Neutrophil (primary cell): ENCODE results near the gene DHX38.

Experiments
- H3K27ac ChIP-seq: fragments of 200-600 bp; sonication (generic); 2 replicates; pipeline ENCODE4 v1.5.1; 2016; ENCODE audit warnings: mild to moderate bottlenecking, moderate library complexity
- H3K27me3 ChIP-seq: fragments of 200-600 bp; sonication (generic); 2 replicates; pipeline ENCODE4 v1.6.0; 2016; ENCODE audit warnings: mild to moderate bottlenecking
- H3K36me3 ChIP-seq: fragments of 200-600 bp; sonication (generic); 2 replicates; pipeline ENCODE4 v1.5.1; 2017
- H3K4me1 ChIP-seq, 2 experiments: fragments of 200-600 bp in 1 of 2; sonication (generic) in 1 of 2; 1 replicate in 1 of 2; 2 replicates in 1 of 2; pipeline versions ENCODE4 v1.5.1 to v1.6.1; 2013 to 2016; ENCODE audit warnings: low read depth in 1 of 2, low read length in 1 of 2, mild to moderate bottlenecking in 1 of 2, moderate library complexity in 1 of 2; ENCODE audit not compliant: control insufficient read depth in 1 of 2, insufficient read depth in 1 of 2
- H3K4me3 ChIP-seq, 2 experiments: fragments of 200-600 bp in 1 of 2; sonication (generic) in 1 of 2; 1 replicate in 1 of 2; 2 replicates in 1 of 2; pipeline ENCODE4 v1.5.1; 2013 to 2016; ENCODE audit warnings: low read depth in 1 of 2, low read length in 1 of 2, mild to moderate bottlenecking in 1 of 2, moderate library complexity in 1 of 2
- H3K9me3 ChIP-seq: fragments of 200-600 bp; sonication (generic); 2 replicates; pipeline ENCODE4 v1.5.1; 2016
- CTCF ChIP-seq: fragments of 200-600 bp; sonication (generic); IDR thresholded peaks from 2 replicates; pipeline ENCODE4 v1.5.1; 2016; ENCODE audit warnings: antibody characterized with exemption

The DHX38 gene

GRCh38 chr16:72101195-72101594 lies 7.5 kb downstream of the DHX38 start:
- no peak overlapping the region for H3K4me3 ChIP-seq
- H3K36me3 ChIP-seq: peaks cover 100% of the 10 kb centered on the region
- no peak overlapping the region for H3K27ac ChIP-seq
- no peaks in the 10 kb centered on the region for H3K4me1 ChIP-seq
- no peaks in the 10 kb centered on the region for H3K27me3 ChIP-seq
- no peak for TF ChIP-seq CTCF
- H3K9me3 ChIP-seq: no peaks in the 10 kb centered on the region

GRCh38 chr16:72104905-72105304 lies 11.3 kb downstream of the DHX38 start:
- Histone ChIP-seq H3K4me1 (no peaks in the 10 kb centered on the region), H3K4me3 (no peak overlapping the region), H3K27ac (no peak overlapping the region), H3K27me3 (no peaks in the 10 kb centered on the region), H3K36me3 (peaks cover 100% of the 10 kb centered on the region), H3K9me3 (no peaks in the 10 kb centered on the region)
- TF ChIP-seq CTCF: no peak

- H3K36me3 ChIP-seq: peaks cover 100% of the 10 kb centered on the region
- no peaks in the 10 kb centered on the region for H3K27me3 ChIP-seq
- no peak for TF ChIP-seq CTCF
- no peaks in the 10 kb centered on the region for H3K4me1 ChIP-seq
- H3K9me3 ChIP-seq: no peaks in the 10 kb centered on the region
- no peak overlapping the region for H3K4me3 ChIP-seq
- H3K27ac ChIP-seq: no peak overlapping the region
These were observed 12.3 kb downstream of the DHX38 start for GRCh38 chr16:72105978-72106377.

GRCh38 chr16:72107371-72107770 lies 13.7 kb downstream of the DHX38 start:
- Histone ChIP-seq H3K4me1 (no peaks in the 10 kb centered on the region), H3K9me3 (no peaks in the 10 kb centered on the region), H3K27me3 (no peaks in the 10 kb centered on the region), H3K27ac (no peak overlapping the region), H3K4me3 (no peak overlapping the region), H3K36me3 (peaks cover 100% of the 10 kb centered on the region)
- no peak for TF ChIP-seq CTCF

- TF ChIP-seq CTCF: no peak
- Histone ChIP-seq H3K27ac (no peak overlapping the region), H3K27me3 (no peaks in the 10 kb centered on the region), H3K4me3 (no peak overlapping the region), H3K4me1 (no peaks in the 10 kb centered on the region), H3K9me3 (no peaks in the 10 kb centered on the region), H3K36me3 (peaks cover 100% of the 10 kb centered on the region)
These were observed 14.9 kb downstream of the DHX38 start for GRCh38 chr16:72108353-72109102.
